Activated T-cell treated with anti-CD3 and anti-CD28 coated beads for 48 hours (primary cell): Measurements from ENCODE around the gene FAM228A.
"Not testable (repeated sequence)": the region's sequence is repeated elsewhere in the genome, so short reads cannot be mapped to it uniquely, and the experiment has no call there.

Experiments
- DNase-seq: peaks from one replicate; pipeline ENCODE4 v3.0.0-alpha.2; 2020; ENCODE audit warnings: low read depth

Gene FAM228A

DNA sequence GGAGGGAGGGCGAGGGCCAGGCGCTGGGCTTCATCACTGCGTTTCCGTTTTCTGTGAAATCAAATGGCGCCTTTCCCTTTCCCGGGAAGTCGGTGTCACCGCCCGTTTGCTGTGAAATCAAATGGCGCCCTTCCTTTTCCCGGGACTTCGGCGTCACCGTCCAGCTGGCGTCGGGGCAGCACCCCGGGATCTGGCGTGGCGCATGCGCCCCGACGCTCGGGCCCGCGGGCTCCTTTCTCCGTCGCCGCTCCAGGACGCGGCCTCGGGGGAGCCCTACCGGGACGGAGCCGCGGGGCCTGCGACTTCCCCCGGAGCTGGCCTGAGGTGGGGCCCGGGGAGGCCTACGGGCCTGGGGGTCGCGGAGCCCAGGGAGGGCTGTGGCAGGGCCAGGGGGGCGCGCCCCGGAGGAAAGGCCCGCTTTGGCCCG is at the start of gene FAM228A:
Gene FAM228A, plus strand, starts transcription at position 203 of the 427 bp plus-strand sequence. CDS start 428 bp downstream, outside the sequence.
- DNase-seq = no peak

DNA sequence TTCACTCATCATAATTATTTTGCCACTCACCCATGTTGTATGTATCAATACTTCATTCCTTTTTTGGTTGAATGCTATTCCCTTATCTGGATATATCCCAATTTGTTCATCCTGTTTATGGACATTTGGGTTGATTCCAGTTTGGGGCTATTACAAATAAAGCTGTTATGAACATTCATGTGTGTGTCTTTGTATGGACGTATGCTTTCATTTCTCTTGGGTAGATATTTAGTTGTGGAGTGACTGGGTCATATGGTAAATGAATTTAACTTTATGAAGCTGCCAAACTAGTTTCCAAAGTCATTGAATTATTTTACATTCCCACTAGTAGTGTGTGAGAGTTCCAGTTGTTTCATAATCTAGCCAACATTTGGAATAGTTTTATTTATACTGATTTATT is 48.9 kb upstream of the FAM228A start:
- DNase-seq = no peak

DNA sequence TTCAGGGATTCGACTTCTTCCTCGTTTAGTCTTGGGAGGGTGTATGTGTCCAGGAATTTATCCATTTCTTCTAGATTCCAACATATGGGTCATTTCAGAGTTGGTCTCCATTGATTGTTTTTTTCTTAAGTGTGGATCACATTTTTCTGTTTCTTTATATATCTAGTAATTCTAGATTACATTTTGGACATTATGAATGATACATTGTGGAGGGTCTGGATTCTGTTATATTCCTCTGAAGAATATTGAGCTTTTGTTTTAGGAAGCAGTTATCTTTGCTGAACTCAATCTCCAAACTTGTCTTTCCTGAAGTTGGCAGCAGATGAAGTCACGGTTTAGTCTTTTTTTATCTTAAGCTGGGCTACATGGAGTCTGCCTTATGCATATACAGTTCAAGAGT is 42.3 kb upstream of the FAM228A start:
- no peak for DNase-seq

DNA sequence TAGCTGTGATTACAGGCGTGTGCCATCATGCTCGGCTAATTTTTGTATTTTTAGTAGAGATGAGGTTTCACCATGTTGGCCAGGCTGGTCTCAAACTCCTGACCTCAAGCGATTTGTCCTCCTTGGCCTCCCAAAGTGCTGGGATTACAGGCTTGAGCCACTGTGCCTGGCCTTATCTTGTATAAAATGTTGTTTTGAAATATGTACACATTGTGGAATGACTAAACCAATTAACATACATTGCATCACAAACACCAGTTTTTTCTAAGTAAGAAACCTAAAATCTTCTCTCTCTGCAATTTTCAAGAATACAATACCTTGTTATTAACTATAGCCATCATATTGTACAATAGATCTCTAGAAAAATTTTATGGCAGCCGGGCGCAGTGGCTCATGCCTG is 34.5 kb upstream of the FAM228A start:
- DNase-seq = not testable (repeated sequence)

DNA sequence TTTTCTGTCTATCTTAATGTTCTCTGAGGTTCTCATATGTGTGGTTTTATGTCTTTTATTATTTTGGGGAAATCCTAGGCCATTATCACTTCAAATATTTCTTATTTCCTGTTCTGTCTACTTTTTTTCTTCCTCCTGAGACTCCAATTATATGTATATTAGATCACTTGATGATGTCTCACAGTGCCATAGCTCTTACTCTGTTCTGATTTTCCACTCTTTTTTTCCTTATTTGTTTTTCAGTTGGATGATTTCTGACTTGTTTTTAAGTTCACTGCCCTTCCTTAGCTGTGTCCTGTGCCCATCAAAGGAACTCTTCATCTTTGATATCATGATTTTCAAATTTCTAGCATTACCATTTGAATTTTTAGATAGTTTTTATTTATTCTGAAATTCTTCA is 27.5 kb upstream of the FAM228A start:
- DNase-seq = no peak

DNA sequence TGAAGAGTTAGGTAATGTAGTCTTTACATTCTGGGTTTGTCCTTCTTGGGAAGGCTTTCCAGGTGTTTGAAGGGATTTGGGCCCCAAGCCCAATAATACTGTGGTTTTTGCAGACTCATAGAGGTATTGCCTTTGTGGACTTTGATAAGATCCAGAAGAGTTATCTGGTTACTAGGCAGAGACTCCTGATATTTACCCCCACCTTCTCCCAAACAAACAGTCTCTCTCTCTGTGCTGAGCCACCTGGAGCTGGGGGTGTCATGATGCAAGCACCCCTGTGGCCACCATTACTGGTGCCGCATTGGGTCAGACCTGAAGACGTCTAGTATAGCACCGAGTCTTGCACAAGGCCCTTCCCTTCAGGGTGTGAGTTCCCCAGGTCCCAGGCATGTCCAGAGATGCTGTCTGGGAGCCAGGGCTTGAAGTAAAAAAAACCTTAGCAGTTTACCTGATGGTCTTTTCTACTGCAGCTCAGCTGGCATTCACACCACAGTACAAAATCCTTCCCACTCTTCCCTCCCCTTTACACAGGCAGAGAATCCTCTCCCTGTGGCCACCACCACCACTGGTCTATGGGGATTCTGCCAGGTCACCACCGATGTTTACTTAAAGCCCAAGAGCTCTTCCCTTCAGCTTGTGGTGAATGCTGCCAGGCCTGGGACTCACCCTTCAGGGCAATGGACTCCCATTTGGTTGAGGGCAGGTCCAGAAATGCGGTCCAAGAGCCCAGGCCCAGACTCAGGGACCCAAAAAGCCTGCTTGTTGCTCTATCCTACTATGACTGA is 22.2 kb upstream of the FAM228A start:
- DNase-seq = no peak

DNA sequence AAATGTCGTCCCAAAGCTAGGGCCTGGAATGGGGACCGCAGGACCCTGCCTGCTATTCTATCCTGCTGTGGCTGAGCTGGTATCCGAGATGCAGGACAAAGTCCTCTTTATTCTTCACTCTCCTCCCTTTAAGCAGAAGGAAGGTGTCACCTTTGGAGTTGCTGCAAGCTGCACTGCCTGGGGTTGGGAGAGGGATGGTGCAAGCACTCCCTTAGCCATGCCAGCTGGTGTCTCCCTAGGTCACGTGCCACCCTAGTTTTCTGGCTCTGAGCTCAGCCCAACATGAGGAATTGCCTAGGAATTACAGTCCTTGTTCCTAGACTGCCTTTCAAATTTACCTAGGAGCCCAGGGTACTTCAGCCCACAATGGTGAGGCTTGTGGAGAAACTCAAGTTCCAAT is 21.4 kb upstream of the FAM228A start:
- no peak for DNase-seq

DNA sequence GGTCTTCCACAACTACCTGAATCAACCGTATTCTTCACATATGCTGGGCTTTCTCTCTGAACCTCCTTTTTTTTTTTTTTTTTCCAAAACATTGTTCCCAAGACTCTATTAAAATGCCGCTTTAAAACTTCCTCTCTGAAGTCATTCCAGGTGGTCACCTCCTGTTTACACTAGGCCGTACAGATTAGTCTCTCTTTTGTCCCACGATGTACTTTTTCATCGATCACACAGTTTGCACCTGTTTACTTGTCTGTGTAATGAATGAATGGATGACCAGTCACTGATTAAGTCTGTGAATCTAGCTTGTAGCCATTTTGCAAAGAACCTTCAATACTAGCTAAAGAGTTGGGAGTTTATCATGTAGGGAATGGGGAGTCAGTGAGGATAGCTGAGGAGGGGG is 16.7 kb upstream of the FAM228A start:
- DNase-seq = no peak

DNA sequence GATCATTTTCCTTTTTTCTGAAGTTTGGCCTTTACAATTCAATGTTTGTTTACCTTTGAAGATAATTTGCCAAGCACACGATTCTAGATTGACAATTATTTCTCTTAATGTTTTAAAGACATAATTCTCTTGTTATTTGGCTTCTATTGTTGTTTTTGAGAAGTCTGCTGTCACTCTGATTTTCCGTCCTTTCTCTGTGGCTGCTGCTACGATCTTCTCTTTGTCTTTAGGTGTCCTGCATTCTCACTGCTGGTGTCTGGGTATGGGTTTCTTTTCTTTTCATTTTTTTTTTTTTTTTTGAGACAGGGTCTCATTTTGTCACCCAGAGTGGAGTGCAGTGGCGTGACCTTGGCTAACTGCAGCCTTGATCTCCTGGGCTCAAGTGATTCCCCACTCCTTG is 15.1 kb upstream of the FAM228A start:
- no peak for DNase-seq

DNA sequence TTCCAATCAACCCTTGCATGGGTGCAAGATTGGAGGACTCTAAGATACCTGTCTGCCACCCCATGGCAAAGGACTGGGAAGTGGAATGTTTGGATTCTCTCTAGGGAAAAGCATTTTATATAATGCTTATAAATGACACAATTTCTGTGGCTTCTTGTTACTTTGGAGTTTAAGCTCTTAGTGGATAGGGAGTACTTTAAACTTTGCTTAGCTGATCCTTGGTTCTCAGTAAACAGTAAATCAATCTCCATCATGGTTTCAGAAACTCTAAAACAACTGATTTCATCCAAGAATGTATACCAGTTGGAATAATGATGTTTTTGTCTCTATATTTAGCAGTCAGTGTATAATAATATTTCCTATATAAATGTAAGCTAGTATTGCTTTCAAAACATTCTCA is 14.1 kb upstream of the FAM228A start:
- no peak for DNase-seq

DNA sequence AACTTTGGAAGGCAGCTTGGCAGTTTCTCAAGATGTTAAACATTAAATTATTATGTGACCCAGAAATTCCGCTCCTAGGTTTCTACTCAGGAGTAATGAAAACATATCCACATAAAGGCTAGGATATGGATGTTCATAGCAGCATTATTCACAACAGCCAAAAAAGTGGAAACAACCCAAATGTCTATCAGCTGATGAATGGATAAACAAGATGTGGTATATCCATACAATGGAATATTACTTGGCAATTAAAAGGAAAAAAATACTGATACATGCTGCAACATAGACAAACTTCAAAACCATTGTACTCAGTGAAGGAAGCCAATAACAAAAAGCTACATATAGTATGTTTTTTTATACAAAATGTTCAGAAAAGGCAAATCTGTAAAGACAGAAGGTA is 12.4 kb upstream of the FAM228A start:
- no peak for DNase-seq

DNA sequence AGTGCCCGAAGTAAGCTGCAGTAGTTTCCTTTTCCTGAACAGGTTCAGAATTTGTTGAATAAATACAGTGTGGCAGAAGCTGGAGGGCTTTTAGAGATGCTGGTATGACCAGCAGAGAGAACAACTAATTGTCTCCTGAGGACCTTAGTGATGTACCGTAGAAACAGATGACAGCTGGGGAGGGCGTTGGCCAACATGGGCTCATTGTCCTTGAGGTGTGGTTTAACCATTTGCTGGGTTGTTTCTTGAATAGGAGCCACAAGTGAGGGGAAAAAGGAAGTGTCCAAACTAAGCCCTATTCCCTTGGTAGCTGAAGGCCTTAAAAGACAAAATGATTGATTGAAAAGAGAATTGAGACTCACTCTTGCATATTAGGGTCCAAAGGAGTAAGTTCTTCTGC is 11.7 kb upstream of the FAM228A start:
- DNase-seq = no peak

DNA sequence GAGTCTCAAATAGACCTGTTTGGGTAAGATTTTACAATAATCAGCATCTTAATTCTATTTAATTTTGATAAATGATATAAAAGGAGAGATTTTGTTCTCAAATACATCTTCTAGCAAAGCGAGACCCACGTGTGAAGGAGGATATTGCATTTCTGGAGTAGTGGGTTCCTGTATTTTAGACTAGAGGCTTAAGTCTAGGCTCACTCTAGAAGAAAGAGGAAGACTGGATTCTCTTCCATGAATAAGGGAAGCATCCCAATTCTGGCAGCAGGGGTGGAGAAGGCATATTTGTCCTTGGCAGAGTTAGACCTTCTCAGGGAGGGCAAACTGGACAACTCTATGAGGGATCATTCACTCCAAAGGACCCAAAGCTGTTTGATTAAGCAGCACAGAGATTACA is 11.3 kb upstream of the FAM228A start:
- no peak for DNase-seq

DNA sequence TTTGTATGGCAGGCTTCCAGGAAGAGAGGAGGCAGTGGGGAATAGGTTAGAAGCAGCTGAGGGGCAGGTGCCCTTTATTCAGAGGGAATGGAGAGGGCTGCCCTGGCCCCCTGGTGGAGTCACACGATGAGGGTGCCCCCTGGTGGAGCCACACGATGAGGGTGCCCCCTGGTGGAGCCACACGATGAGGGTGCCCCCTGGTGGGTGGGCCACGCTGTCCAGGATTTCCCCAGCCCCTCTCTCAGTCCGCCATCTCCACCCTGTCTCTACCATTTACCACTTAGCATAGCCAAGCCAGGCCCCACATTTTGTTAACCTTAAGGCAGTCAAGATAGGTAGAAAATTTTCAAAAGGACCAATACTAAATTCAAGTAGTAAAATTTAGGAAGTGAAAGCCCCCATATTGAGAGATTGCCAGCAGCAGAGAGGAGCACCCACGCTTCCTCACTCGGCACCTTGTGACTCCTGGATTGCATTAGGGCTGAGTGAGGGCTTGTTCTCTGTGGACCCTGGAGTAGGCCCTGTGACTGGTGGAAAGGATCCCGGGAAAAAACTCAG is 10.4 kb upstream of the FAM228A start:
- peak; percentile 46 for DNase-seq

DNA sequence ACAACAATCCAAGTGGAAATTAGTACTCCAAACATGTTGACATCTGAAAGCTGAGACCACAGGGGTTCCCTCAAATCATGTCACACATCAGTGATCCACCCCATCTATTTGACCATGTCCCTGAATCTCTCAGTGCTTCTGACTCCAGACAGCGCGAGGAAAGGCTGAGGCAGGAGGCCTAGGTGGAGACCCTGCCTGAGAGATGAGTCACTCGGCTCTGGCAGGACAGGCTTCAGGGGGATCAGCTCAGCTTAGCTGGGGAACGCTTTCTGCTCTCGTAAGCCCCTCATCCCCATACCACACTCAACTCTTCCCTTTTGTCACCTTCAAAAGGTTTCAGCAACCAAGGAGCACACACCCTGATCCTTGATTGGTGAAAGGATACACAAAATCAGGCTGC is 5.8 kb upstream of the FAM228A start:
- no peak for DNase-seq

DNA sequence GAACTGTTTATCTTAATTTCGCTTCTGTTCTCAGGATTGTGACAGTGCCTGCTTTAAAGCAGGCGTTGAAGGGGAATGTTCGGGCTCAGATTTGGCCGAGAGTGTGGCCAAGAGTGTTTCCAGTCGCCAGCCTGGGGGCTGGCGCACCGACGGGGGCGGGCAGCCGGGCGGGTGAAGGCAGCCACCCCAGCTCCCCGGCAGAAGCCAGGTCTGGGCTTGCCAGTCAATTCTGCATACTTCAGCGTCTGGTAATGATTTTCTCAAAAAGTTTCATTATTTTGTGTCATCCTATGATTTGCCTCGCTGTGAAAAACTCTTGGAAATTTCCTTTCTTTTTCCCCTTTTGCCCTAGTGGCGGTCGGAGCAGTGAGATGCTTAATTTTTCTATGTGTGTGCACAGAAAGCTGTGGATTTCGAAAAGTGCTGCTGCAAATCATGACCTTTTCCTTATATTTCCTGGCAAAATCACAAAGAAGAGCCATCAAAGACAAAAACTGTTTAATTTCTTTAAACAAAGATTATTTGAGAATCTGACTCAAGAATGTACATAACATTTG is 856 bp downstream of the FAM228A start:
- DNase-seq = no peak

DNA sequence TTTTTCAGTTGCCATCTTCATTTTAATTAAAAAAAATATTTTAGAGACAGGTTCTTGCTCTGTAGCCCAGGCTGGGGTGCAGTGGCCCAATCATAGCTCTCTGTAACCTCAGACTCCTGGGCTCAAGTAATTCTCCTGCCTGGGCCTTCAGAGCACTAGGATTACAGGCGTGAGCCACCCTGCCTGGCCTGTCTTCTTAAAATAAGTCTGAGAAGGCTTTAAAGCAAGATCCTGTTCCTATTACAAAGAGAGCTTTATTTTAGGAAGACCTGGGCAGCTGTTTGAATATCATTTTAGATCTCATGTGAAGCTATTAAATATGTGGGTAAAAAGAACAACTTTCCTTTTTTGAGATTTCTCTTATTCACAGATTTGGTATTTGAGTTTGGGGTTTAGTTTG is 1.5 kb downstream of the FAM228A start:
- DNase-seq = no peak

DNA sequence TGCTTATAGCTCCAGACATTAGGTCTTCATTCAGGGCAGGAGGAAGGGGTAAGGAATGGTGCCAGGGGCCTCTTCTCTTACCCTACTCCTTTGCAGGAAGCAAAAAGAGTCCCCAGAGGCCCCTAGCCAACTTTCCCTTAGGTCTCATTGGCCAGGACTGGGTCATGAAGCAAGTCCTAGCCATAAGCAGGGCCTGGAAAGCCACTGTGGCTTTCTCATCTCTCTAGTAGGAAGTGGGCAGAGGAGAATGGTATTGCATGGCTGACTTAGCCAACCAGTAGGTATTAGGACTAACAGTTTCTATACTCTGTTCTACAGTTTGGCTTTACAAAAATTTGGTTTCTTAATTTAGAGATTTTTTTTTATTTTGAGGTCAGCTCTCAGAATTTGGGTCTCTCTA is 4.8 kb downstream of the FAM228A start:
- DNase-seq = no peak

DNA sequence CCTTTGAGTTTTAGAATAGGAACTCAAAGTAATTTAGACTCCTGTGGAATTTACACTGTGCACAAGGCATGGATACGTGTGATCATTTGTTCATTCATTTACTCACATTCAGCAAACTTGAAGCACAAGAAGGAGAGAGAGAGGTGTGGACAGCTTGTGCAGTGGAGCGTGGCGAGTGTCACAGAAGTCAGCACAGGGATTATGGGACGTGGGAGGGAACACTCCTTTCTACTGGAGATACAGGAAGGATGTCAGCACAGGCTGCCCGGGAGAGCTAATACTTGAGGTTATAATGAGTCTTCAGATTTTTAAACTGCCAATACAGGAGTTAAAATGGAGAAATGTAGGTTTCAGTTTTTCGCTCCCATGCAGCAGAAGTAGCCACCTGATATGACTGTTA is 7.0 kb downstream of the FAM228A start:
- DNase-seq = no peak

DNA sequence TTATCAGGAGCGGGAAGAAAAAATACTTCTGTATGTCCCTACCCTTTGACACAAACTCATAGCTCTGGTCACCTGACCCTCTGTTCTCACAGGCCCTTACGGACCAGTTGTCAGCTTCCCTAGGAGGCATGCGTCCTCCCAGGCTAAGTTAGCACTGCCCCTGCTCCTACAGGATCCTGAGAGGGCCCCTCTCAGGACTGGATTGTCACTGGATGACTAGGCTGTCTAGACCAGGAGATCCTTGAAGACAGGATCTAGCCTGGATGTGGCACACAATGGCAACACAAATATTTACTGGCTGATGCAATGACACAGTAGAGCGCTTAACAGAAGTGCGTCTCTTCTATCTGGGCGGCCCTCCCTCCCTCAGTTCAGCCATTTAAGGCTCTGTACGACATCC is 7.7 kb downstream of the FAM228A start:
- DNase-seq = no peak

DNA sequence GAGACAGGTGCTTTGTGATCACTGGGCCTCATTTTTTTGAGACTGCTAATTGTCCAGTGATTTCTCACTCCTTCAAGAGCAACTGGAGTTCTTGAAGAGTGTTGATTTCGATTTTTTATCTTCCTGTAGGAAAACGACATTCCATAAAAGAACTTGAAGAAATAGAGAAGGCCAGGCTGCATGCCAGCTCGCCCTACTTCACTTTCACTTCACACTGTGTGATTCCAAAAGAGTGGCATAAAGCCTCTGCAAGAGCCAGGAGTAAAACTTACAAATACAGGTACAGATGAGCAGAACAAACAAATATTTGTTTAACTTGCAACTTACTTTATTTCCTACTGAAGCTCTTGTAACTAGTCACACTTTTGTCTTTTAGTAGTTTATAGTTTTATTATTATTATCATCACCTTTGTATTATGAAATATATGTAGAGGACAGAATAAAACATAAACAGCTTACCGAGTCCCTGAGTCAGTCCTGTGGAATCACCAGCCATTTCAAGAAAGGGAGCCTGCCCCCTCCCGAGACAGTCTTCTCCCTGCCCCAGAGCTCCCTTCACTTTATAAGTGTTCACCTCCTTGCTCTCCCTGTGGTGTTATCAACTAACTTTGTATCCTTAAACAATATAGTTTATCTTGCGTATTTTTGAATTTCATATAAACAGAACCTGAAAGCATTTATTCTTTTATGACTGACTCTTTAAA is 8.7 kb downstream of the FAM228A start:
- DNase-seq = no peak

DNA sequence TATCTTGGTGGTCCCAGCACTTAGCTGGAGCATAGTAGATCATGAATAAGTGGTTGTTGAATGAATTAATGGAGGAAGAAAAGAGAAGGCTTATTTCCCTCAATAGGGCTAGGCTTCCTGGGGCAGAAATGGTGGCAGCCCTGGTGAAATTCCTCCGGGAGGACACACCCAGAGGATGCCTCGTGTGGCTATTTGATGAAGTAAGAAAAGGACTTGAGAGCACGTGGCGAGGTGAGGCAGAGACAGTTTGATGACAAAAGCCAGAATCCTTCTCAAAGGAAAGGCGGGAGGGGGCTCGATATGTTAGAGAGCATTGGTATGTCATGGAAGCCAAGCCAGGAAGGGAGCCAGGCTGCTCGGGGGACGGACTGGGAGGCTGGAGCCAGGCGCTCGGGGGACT is 14.7 kb downstream of the FAM228A start:
- no peak for DNase-seq

DNA sequence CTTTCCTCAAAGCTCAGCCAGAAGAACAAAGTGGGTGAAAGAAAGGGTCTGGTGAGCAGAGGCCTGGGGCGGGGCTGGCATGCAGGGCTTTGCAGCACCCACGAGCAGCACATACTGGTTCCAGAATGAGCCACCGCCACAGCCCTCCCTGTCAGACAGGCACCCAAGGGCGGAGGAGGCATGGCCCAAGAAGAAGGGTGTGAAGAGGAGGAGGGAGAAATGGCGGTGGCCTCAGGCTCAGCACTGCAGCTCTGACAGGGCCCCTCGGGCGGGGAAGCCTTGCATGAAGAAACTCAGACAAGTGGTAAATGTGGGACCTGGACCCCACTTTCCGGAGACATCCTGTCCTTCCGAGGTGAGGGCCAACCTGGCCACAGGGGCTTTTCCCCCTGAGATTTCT is 15.7 kb downstream of the FAM228A start:
- DNase-seq = no peak
